ENCODE results near the gene MCC.

MCC gene

GRCh38 chr5:113321276-113321675 lies 167.0 kb downstream of the MCC start:
- no peak for DNase-seq (ENCODE audit: low spot score)

GRCh38 chr5:113320273-113320780 lies 167.9 kb downstream of the MCC start:
- no peak for DNase-seq (ENCODE audit: low spot score)

- DNase-seq (ENCODE audit: low spot score), result no peak
Observed at GRCh38 chr5:113319256-113320053, 168.8 kb downstream of the MCC start.

- DNase-seq (ENCODE audit: low spot score), result no peak
Observed at GRCh38 chr5:113317636-113318035, 170.6 kb downstream of the MCC start.

DNA sequence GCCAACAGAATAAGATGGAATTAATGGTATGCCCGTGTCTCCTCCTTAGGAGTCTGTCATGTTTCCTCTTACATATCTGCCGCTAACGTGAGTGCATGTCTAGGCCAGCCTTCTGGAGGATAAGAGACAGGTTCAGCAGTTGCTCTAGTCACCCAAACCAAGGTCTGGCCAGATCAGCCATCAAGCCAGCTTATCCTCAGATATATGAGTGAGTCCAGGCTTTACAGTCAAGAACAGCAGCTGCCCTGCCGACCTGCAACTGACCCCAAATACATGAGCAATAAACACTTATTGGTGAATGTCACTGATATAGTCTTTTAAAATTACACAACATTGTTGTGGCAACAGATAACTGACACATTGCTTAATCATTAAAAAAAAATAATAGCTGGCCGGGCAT lies 177.0 kb downstream of the MCC start:
- DNase-seq (ENCODE audit: low spot score), result peak; percentile 60

DNA sequence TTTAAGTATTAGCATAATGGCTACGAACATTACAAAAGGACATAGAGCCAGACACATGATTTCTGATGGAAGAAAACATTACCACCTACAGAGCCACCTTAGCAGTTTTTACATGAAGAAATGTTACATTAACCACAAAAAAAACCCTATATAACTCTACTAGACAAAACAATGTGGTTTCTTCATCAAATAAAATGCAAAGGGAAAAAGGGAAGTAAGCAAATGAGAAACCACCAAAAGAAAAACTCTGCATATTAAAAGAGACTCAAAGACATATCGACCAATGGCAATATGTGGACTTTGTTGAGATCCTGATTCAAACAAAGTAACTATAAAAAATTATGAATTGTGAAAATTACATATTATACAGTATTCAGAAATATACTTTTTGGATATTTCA lies 186.1 kb downstream of the MCC start:
- no peak for DNase-seq (ENCODE audit: low spot score)

- no peak for DNase-seq (ENCODE audit: low spot score)
Observed at GRCh38 chr5:113299591-113299990, 188.7 kb downstream of the MCC start.

DNA sequence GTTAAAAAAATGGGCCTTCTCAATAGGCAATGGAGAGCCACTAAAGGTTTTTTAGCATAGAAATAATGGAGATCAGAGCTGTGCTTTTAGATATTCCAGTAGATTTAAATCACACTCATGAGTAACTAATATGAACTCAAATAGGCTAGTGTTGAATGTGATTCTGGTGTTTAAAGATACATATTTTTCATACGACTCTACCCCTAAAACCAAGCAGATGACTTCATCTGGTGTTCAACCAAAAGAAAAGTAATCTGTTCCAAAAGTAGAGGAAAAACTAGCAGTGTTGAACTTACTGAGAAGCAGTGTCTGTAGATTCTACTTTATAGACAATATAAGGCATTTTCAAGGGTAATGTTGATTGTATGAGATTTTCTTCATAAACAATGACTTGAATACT lies 191.6 kb downstream of the MCC start:
- DNase-seq (ENCODE audit: low spot score), result no peak

DNA sequence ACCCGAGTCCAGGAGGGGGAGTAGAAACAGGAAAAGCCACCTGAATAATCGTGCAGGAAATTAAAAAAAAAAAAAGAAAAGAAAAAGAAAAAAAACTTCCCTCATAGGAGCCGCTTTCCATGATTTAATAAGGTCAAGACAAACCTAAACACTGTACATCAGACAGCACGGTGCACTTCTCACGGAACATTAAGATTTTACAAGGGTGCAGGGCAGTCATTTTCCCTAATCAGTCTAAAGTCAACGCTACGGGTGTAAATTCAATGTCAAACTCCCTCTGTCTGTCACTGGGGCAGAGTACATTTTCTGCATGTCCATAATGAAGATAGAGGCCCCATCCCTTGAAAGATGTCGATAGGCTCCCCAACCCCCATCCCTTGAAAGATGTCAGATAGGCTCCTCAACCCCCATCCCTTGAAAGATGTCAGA lies 193.1 kb downstream of the MCC start:
- no peak for DNase-seq (ENCODE audit: low spot score)

DNA sequence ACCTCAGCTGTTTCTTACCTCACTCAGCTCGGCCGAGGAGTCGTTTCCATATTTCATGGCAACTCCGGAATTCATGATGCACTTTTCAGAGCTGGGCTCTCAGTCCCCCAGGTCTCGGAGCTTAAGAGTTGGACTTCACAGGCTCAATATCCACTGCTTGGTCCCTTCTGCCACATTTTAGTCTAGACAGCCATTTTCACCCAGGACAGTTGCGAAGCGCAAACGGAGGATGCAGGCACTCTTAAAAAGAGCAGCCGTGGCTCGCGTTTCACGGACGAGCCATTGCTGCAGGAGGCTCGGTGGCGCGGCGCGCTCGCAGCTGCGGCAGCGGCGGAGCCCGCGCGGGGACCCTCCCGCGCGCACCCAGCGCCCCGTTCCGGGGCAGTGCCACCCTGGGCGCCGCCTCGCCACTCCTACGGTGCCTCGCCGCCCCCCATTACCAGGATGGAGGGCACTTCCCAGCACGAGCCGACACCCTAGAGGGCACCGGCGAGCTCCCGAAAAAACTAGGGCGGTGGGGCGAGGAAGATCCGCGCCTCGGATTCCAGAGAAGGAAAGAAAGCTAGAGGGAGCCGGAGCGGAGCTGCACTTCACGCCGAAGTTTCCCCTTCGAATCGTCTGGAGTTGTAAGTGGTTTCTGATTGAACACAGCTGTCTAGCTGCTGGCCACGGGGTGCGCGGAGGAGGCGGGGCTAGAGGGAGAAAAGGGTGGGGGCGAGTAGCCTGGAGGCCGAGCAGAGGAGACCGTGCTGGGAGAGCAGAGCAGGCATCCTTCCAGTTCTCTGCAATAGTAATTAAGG lies 193.7 kb downstream of the MCC start:
- DNase-seq (ENCODE audit: low spot score), result peak; percentile 93

- no peak for DNase-seq (ENCODE audit: low spot score)
Observed at GRCh38 chr5:113293975-113294310, 194.3 kb downstream of the MCC start.

GRCh38 chr5:113293068-113293974 lies 194.9 kb downstream of the MCC start:
- no peak for DNase-seq (ENCODE audit: low spot score)

DNA sequence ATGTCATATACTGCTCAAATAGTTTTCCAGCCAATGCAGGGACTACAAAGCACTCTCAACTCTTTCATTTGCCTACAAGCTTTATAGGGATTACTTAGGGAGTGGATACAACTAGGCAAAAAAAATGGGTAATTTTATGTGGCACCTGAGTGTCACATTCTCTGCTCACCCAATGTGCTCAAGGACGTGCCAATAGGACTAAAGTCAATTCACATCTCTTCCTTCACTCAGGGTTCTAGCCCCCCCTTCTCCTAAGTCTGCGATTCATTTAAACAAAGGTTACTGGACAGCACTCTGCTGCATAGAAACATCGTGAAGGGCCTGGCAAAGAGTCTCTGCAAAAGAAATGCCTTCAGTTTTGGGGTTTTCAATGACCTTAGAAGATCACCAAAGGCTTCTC lies 195.8 kb downstream of the MCC start:
- DNase-seq (ENCODE audit: low spot score), result no peak

GRCh38 chr5:113283558-113283957 lies 204.7 kb downstream of the MCC start:
- no peak for DNase-seq (ENCODE audit: low spot score)

GRCh38 chr5:113282472-113282871 lies 205.8 kb downstream of the MCC start:
- no peak for DNase-seq (ENCODE audit: low spot score)

DNA sequence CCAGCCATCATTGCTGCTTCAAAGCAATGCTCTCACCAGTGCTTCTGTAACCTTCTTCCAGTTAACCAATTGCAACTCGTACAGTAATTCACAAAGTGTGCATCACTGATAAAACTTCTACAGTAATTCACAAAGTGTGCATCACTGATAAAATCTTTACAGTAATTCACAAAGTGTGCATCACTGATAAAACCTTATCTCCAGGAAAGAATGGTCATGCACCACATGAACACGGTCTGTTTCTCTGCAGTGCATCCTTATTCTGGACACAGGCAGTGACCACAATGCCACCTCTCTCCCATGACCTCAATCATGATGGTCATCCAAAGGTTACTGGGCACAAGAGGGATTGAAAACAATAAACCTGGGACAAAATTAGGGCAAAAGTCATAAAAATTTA lies 207.1 kb downstream of the MCC start:
- no peak for DNase-seq (ENCODE audit: low spot score)

DNA sequence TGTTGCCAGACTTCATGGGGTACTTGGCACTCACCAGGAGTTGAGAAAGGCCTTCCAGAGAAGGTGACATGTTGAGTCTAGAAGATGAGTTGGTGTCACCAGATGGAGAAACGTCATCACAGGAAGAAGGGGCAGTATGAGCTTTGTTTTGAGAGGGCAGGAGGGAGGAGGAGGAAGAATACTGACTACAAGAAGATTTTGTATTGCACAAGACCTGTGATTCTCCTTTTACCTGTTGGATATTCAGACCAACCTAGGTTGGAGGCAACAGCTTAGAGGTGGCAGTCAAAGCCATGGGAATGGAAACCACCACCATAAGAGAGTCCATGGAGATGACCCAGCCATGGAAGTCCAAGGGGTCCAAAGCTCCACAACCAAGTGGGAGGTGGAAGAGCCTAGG lies 207.7 kb downstream of the MCC start:
- DNase-seq (ENCODE audit: low spot score), result no peak

- no peak for DNase-seq (ENCODE audit: low spot score)
Observed at GRCh38 chr5:113278976-113279375, 209.3 kb downstream of the MCC start.

DNA sequence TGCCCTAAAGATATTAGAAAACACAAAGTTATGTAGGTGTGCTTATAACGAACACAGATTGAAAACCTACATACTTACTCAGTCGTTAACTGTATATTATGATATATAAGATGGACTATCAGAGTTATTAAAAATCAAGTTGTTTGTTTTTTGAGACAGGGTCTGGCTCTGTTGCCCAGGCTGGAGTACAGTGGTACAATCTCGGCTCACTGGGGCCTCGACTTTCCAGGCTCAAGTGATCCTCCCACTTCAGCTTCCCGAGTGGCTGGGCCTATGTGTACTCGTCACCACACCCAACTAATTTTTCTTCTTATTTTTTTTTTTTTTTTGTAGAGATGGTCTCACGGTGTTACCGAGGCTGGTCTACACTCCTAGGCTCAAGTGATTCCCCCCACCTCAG lies 211.8 kb downstream of the MCC start:
- DNase-seq (ENCODE audit: low spot score), result no peak

GRCh38 chr5:113276001-113276400 lies 212.3 kb downstream of the MCC start:
- no peak for DNase-seq (ENCODE audit: low spot score)

- no peak for DNase-seq (ENCODE audit: low spot score)
Observed at GRCh38 chr5:113274836-113275414, 213.3 kb downstream of the MCC start.
